GOT3 (cell line): ENCODE results near the gene CLEC9A.

Source experiments
- DNase-seq: peaks from one replicate; lab custom pipeline; 2025; ENCODE audit warnings: mixed read lengths; lab: John Stamatoyannopoulos, UW

Gene CLEC9A

GRCh38 chr12:10110256-10110844, 79.9 kb downstream of the CLEC9A start:
- DNase-seq, result no peak

GRCh38 chr12:10111451-10111850, 81.0 kb downstream of the CLEC9A start:
- no peak for DNase-seq

GRCh38 chr12:10113075-10113474, 82.6 kb downstream of the CLEC9A start:
- DNase-seq, result no peak

GRCh38 chr12:10113920-10114319, 83.4 kb downstream of the CLEC9A start:
- no peak for DNase-seq

GRCh38 chr12:10115311-10115710, 84.8 kb downstream of the CLEC9A start:
- DNase-seq, result no peak
